Gastroesophageal sphincter (tissue), 4 donors: ENCODE measurements around the gene SPSB4. TPM values are rescaled to one million over a fixed set of nuclear protein-coding genes. Genes with fewer than 3 reads are reported as not detected.

ENCODE experiments used
- ATAC-seq: fragments of 150-250 bp; one replicate; pipeline ENCODE4 v1.9.1; 2016; ENCODE audit warnings: mild to moderate bottlenecking, moderate library complexity
- H3K27ac ChIP-seq, 4 donors: fragments of 200-600 bp; sonication (generic) in 3 of 4; 1 replicate in 3 of 4; 2 replicates in 1 of 4; pipeline ENCODE4 v1.5.1; 2016 to 2019
- H3K27me3 ChIP-seq: fragments of 200-600 bp; sonication (generic); one replicate; pipeline ENCODE4 v1.5.1; 2019
- H3K36me3 ChIP-seq, 2 donors: fragments of 200-600 bp; sonication (generic); one replicate each; pipeline ENCODE4 v1.5.1; 2019; ENCODE audit warnings: control low read depth in 1 of 2
- H3K4me1 ChIP-seq, 3 donors: fragments of 200-600 bp; sonication (generic); 1 replicate in 2 of 3; 2 replicates in 1 of 3; pipeline ENCODE4 v1.5.1; 2016 to 2019; ENCODE audit warnings: control low read depth in 2 of 3
- H3K4me3 ChIP-seq, 2 donors: fragments of 200-600 bp; sonication (generic); one replicate each; pipeline ENCODE4 v1.5.1; 2019; ENCODE audit warnings: mild to moderate bottlenecking in 1 of 2, moderate library complexity in 1 of 2
- H3K9me3 ChIP-seq, 3 donors: fragments of 200-600 bp; sonication (generic); one replicate each; pipeline ENCODE4 v1.5.1; 2017 to 2019; ENCODE audit warnings: control low read depth in 2 of 3
- EP300 ChIP-seq: sonication (generic); formaldehyde crosslinking; IDR thresholded peaks from one replicate; pipeline ENCODE4 v1.6.1; 2017; ENCODE audit warnings: antibody characterized with exemption, mild to moderate bottlenecking
- POLR2A ChIP-seq, 2 donors: fragments of 450-650 bp; IDR thresholded peaks; one replicate each; pipeline ENCODE4 v1.6.1; 2017; ENCODE audit warnings: antibody characterized with exemption in 2 of 2, mild to moderate bottlenecking in 2 of 2, moderate library complexity in 1 of 2
- POLR2AphosphoS5 ChIP-seq: sonication (generic); formaldehyde crosslinking; IDR thresholded peaks from one replicate; pipeline ENCODE4 v1.6.1; 2017; ENCODE audit warnings: antibody characterized with exemption
- WGBS, 2 donors: methylation state at CpG; one replicate each; pipeline ENCODE4 v1.1.5; 2018; ENCODE audit warnings: low coverage in 1 of 2; 5-methylcytosine and 5-hydroxymethylcytosine counted together
- total RNA-seq, 4 donors: library from RNA; depleted of rRNA; stranded (reverse); fragments of >200 nt; gene quantifications; one replicate each; pipeline ENCODE4 v1.1.0, GENCODE V29; 2016
- TF ChIP-seq, protein P1 (sequence below), 4 experiments: fragments of 200-600 bp in 2 of 4; fragments of 450-650 bp in 2 of 4; sonication (generic) in 1 of 4; IDR thresholded peaks; one replicate each; pipeline ENCODE4 v1.5.1; 2017 to 2019; ENCODE audit warnings: antibody characterized with exemption in 4 of 4, mild to moderate bottlenecking in 2 of 4, moderate library complexity in 2 of 4

Gene SPSB4
- total RNA-seq, 4 donors from 2014 or later: 0.22 to 3.4 (median 1.2) TPM

DNA sequence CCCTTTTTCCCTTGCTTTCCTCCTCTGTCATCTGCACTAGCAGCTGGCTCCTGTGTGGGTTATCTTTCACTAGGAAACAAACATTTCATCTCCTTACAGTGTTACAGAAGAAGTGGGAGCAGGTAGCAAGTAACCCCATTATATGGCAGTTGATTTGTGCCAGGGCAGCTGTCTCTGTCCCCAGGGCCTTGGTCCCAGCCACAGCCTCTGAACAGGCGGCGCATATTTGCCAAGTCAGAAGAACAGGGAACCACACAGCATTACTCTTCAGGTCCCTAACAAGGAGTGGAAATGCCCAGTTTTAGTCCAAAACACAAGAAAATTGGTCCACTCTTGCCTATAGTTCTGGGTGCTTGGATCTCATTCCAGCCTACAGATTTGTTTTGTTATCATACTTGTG lies 99.8 kb downstream of the SPSB4 start:
- no peak for ATAC-seq
- Histone ChIP-seq H3K9me3 (no peaks in the 10 kb centered on the region), H3K27me3 (no peaks in the 10 kb centered on the region), H3K27ac (no peak overlapping the region), H3K4me1 (no peaks in the 10 kb centered on the region), H3K36me3 (no peaks in the 10 kb centered on the region), H3K4me3 (no peak overlapping the region)
- TF ChIP-seq EP300 (no peak), POLR2A (IDR thresholded peaks at IDR 0.05) (no peak), POLR2AphosphoS5 (no peak)
- TF ChIP-seq, protein P1, sequence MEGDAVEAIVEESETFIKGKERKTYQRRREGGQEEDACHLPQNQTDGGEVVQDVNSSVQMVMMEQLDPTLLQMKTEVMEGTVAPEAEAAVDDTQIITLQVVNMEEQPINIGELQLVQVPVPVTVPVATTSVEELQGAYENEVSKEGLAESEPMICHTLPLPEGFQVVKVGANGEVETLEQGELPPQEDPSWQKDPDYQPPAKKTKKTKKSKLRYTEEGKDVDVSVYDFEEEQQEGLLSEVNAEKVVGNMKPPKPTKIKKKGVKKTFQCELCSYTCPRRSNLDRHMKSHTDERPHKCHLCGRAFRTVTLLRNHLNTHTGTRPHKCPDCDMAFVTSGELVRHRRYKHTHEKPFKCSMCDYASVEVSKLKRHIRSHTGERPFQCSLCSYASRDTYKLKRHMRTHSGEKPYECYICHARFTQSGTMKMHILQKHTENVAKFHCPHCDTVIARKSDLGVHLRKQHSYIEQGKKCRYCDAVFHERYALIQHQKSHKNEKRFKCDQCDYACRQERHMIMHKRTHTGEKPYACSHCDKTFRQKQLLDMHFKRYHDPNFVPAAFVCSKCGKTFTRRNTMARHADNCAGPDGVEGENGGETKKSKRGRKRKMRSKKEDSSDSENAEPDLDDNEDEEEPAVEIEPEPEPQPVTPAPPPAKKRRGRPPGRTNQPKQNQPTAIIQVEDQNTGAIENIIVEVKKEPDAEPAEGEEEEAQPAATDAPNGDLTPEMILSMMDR (IDR thresholded peaks at IDR 0.05): no peak
- 100% methylated on average over 2 of the region's 2 CpGs; no CpG with 5 or more reads in 1 of the 2 donors for WGBS, 2 donors

DNA sequence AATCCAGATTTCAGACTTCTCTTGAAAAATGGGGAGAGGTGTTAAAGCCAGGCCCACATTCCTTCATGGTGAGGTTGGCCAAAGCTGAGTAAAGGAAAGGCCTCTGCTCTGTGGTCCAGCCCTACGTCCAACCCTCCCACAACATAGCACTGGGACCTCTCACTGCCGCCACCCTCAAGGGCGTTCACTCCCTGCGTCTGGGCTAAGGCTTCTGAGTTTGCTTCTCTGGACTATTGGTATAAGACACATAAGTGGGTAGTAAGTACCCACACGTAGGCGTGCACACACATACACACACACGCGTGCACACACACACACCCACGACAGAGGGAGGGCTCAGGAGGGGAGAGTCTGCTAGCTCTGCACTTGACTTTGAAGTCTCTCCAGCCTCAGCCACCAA lies 100.3 kb downstream of the SPSB4 start:
- H3K4me3 ChIP-seq: no peak overlapping the region
- no peak for TF ChIP-seq POLR2A (IDR thresholded peaks at IDR 0.05)
- no peak for TF ChIP-seq EP300
- TF ChIP-seq, protein P1 (IDR thresholded peaks at IDR 0.05): no peak
- TF ChIP-seq POLR2AphosphoS5: no peak
- no peaks in the 10 kb centered on the region for H3K27me3 ChIP-seq
- no peaks in the 10 kb centered on the region for H3K9me3 ChIP-seq
- ATAC-seq: peak; percentile 67
- no peaks in the 10 kb centered on the region for H3K36me3 ChIP-seq
- no peak overlapping the region for H3K27ac ChIP-seq
- H3K4me1 ChIP-seq: no peaks in the 10 kb centered on the region
- WGBS, 2 donors: 87% methylated on average over 9 of the region's 9 CpGs; no CpG with 5 or more reads in 1 of the 2 donors

DNA sequence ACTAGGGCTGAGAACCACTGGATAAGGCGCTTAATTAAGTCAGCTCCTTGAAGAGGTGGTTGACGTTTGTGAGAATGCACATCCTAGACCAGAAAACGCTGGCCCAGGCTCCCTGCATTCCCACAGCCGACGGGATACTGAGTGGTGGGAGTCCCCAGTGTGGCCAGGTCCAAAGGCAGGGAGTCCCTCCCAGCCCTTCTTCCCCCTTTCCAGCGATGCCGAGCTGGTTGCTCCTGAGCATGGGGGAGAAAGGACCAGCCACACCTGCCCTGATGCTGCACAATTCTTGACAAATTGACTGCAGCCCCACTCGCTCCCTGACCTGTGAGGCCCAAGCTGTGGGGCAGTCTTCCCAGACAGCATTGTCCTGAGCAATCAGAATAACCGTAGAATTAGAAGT lies 101.0 kb downstream of the SPSB4 start:
- Histone ChIP-seq H3K9me3 (no peaks in the 10 kb centered on the region), H3K27me3 (no peaks in the 10 kb centered on the region), H3K4me3 (no peak overlapping the region), H3K4me1 (no peaks in the 10 kb centered on the region), H3K36me3 (no peaks in the 10 kb centered on the region), H3K27ac (no peak overlapping the region)
- TF ChIP-seq, protein P1 (IDR thresholded peaks at IDR 0.05): no peak
- TF ChIP-seq POLR2A (IDR thresholded peaks at IDR 0.05): no peak
- no peak for TF ChIP-seq EP300
- no peak for TF ChIP-seq POLR2AphosphoS5
- WGBS, 2 donors: 70% methylated on average over 4 of the region's 9 CpGs; no CpG with 5 or more reads in 1 of the 2 donors
- no peak for ATAC-seq

DNA sequence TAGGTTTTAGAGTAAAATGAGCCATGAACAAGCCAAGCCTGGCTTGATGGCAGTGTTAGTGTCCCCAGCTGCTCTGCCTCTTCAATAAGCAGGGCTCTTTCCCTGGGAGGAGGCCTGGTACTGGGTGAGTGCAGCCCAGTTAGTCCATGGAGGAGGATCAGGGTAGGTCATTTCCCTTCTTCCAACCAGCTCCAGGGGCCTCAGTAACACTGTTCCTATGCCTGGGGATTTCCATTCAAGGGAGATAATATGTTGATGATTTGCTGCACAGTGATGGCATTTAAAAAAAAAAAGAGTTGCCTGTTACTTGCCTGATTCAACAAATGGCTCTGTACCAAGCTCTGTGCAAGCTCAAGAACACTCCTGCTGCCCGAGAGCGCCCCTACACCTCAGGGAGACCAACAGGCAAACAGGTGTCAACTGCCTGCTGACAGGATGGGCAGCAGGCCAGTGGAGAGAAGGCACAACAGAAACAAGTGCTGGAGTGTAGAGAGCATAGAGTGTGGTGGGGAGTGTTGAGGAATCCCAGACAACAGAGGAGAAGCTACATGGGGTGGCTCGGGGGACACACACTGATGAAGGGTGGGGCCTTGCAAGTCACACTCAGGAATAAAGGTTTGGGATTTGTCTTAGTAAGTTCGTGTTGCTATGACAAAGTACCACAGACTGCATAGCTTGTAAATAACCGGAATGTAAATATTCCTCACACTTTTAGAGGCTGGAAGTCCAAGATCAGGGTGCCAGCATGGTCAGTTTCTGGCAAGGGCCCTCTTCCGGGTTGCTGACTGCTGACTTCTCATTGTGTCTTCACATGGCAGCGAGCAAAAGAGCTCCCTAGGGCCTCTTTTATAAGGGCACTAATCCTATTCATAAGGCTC lies 101.9 kb downstream of the SPSB4 start:
- Histone ChIP-seq H3K27me3 (no peaks in the 10 kb centered on the region), H3K4me1 (no peaks in the 10 kb centered on the region), H3K4me3 (no peak overlapping the region), H3K9me3 (peaks cover 0 to 1% (median 0%) of the 10 kb centered on the region in 3 donors), H3K36me3 (no peaks in the 10 kb centered on the region), H3K27ac (no peak overlapping the region)
- no peak for ATAC-seq
- no peak for TF ChIP-seq POLR2A (IDR thresholded peaks at IDR 0.05)
- TF ChIP-seq POLR2AphosphoS5: no peak
- TF ChIP-seq EP300: no peak
- TF ChIP-seq, protein P1 (IDR thresholded peaks at IDR 0.05): no peak
- WGBS, 2 donors: 75% methylated on average over 7 of the region's 7 CpGs; no CpG with 5 or more reads in 1 of the 2 donors

DNA sequence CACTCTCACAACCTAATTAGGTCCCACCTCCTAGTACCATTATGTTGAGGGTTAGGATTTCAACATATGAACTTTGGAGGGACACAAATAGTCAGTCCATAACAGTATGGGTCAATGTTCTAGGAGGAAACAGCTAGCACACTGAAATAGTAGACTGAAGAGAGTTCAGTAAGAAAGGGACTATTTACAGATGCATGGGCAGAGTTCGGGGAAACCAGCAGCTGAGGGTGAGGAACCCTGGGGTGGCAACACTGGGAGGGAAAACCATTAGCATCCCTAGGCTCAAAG lies 102.5 kb downstream of the SPSB4 start:
- H3K27me3 ChIP-seq: no peaks in the 10 kb centered on the region
- H3K4me3 ChIP-seq: no peak overlapping the region
- 78% methylated on average over 1 of the region's 1 CpG; no CpG with 5 or more reads in 1 of the 2 donors for WGBS, 2 donors
- peaks cover 0 to 7% (median 0%) of the 10 kb centered on the region in 3 donors for H3K9me3 ChIP-seq
- no peak overlapping the region for H3K27ac ChIP-seq
- no peaks in the 10 kb centered on the region for H3K36me3 ChIP-seq
- TF ChIP-seq POLR2A (IDR thresholded peaks at IDR 0.05) (no peak), POLR2AphosphoS5 (no peak), EP300 (no peak)
- TF ChIP-seq, protein P1 (IDR thresholded peaks at IDR 0.05): no peak
- ATAC-seq: no peak
- no peaks in the 10 kb centered on the region for H3K4me1 ChIP-seq
